Measurements from ENCODE around the gene KRTAP21-2. TPM values are rescaled to one million over a fixed set of nuclear protein-coding genes. Genes with fewer than 3 reads are reported as not detected.

The KRTAP21-2 gene
- total RNA-seq, 1 experiment from 2014 or later: not detected

DNA sequence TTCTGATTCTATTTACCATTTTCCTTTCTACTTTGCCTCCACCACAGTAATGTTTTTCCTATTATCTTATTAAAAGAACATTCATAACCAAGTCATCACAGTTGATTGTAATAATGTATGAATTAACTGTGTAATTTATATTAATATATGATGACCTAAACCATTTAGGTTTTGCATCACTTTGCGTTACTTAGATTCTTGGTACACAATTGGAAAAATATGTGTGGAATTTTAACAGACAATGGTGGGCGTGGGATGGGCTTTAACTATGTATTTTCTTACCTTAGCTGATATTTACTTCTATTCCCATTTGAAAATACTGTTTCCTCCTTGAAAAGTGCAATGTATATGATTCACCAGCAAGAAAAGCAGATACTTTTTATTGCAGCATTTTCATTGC, 32.1 kb downstream of the KRTAP21-2 start:
- no TSS peak for BruUV-seq (replicated peaks)
- no peaks in the 10 kb centered on the region for H4K20me1 ChIP-seq (ENCODE audit: insufficient read depth)
- H3K79me2 ChIP-seq (ENCODE audit: insufficient read depth, low read length): no peaks in the 10 kb centered on the region
- ATAC-seq (no peak), DNase-seq (ENCODE audit: low read depth, low spot score) (no peak)
- ChIA-PET CTCF (no interaction called here), RAD21 (ENCODE audit: low non-redundant PET in 1 of 2, low total read pairs in 2 of 2, uncharacterized antibody in 2 of 2, unreplicated experiment in 2 of 2) (no interaction called here), POLR2A (no interaction called here)
- no peaks in the 10 kb centered on the region for H3K36me3 ChIP-seq (ENCODE audit: control insufficient read depth in 1 of 2, insufficient read depth in 2 of 2, low read length in 2 of 2)
- peaks cover 0 to 8% of the 10 kb centered on the region in 2 experiments; a peak in 2 of 4 replicates for H3K9me3 ChIP-seq (ENCODE audit: control insufficient read depth in 1 of 2, insufficient read depth in 1 of 2, low read depth in 1 of 2, low read length in 2 of 2)
- TF ChIP-seq CBX3 (IDR thresholded peaks at IDR 0.05; ENCODE audit: low read depth) (no peak), POLR2AphosphoS5 (IDR thresholded peaks at IDR 0.05; ENCODE audit: low read depth, low read length) (no peak), ZFX (IDR thresholded peaks at IDR 0.05) (no peak), CEBPB (IDR thresholded peaks at IDR 0.05; ENCODE audit: low read depth) (no peak), JUND (IDR thresholded peaks at IDR 0.05) (no peak), EGR1 (IDR thresholded peaks at IDR 0.05; ENCODE audit: low read depth) (no peak), ZNF274 (IDR thresholded peaks at IDR 0.05; ENCODE audit: low read depth, low read length) (no peak), YY1 (IDR thresholded peaks at IDR 0.05; ENCODE audit: extremely low read depth, insufficient replicate concordance, low read depth, low read length) (no peak), SIN3A (IDR thresholded peaks at IDR 0.05; ENCODE audit: low read depth) (no peak), SP1 (IDR thresholded peaks at IDR 0.05; ENCODE audit: low read depth) (no peak)
- TF ChIP-seq, protein P1, sequence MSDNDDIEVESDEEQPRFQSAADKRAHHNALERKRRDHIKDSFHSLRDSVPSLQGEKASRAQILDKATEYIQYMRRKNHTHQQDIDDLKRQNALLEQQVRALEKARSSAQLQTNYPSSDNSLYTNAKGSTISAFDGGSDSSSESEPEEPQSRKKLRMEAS (IDR thresholded peaks at IDR 0.05): no peak
- H3K27ac ChIP-seq (ENCODE audit: low read depth, low read length): no peak overlapping the region
- H3K27me3 ChIP-seq (ENCODE audit: insufficient read depth, low read length): no peaks in the 10 kb centered on the region
- no peaks in the 10 kb centered on the region for H3K9me2 ChIP-seq (ENCODE audit: insufficient read depth)
- no peaks in the 10 kb centered on the region for H3K4me1 ChIP-seq (ENCODE audit: control insufficient read depth in 1 of 2, insufficient read depth in 2 of 2, low read length in 2 of 2)
- intact Hi-C loops (cut with micrococcal nuclease): no loop called here
- H3K9ac ChIP-seq (ENCODE audit: low read length): no peak overlapping the region
- no peak overlapping the region for H2AFZ ChIP-seq (ENCODE audit: low read depth, low read length, poor library complexity, severe bottlenecking)
- H3K4me3 ChIP-seq (replicated peaks in 1 of 2; ENCODE audit: low read depth in 1 of 2, low read length in 2 of 2): no peak overlapping the region
- H3K4me2 ChIP-seq (ENCODE audit: low read length): no peak overlapping the region

DNA sequence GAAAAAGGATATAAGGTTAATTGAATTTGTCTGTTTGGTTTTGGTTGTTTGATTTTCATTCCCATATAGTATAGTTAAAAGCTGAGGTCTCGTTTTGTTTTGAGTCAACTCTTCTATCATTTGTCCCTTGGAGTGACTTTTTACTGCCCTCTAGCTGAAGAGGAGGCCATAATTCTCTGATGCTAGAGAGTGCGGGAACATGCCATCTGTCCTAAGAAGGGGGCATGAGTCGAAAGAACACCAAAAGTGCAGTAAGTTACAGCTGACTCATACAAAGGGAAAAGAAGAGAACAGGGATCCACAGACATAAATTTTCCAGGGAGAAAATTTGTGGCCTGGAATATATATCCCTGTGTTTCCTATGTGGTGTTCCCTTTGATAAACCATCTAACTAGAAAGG, 32.6 kb downstream of the KRTAP21-2 start:
- peaks cover 0 to 8% of the 10 kb centered on the region in 2 experiments; a peak in 2 of 4 replicates for H3K9me3 ChIP-seq (ENCODE audit: control insufficient read depth in 1 of 2, insufficient read depth in 1 of 2, low read depth in 1 of 2, low read length in 2 of 2)
- CTCF ChIA-PET: no interaction called here
- H3K4me1 ChIP-seq (ENCODE audit: control insufficient read depth in 1 of 2, insufficient read depth in 2 of 2, low read length in 2 of 2): no peaks in the 10 kb centered on the region
- no peak overlapping the region for H3K4me2 ChIP-seq (ENCODE audit: low read length)
- no peaks in the 10 kb centered on the region for H3K27me3 ChIP-seq (ENCODE audit: insufficient read depth, low read length)
- RAD21 ChIA-PET (ENCODE audit: low non-redundant PET in 1 of 2, low total read pairs in 2 of 2, uncharacterized antibody in 2 of 2, unreplicated experiment in 2 of 2): no interaction called here
- no peaks in the 10 kb centered on the region for H3K36me3 ChIP-seq (ENCODE audit: control insufficient read depth in 1 of 2, insufficient read depth in 2 of 2, low read length in 2 of 2)
- H2AFZ ChIP-seq (ENCODE audit: low read depth, low read length, poor library complexity, severe bottlenecking): no peak overlapping the region
- POLR2A ChIA-PET: no interaction called here
- H3K79me2 ChIP-seq (ENCODE audit: insufficient read depth, low read length): no peaks in the 10 kb centered on the region
- intact Hi-C loops (cut with micrococcal nuclease): no loop called here
- no peak for ATAC-seq
- H3K9ac ChIP-seq (ENCODE audit: low read length): no peak overlapping the region
- BruUV-seq (replicated peaks): no TSS peak
- H3K4me3 ChIP-seq (replicated peaks in 1 of 2; ENCODE audit: low read depth in 1 of 2, low read length in 2 of 2): no peak overlapping the region
- H3K9me2 ChIP-seq (ENCODE audit: insufficient read depth): no peaks in the 10 kb centered on the region
- H4K20me1 ChIP-seq (ENCODE audit: insufficient read depth): no peaks in the 10 kb centered on the region
- no peak overlapping the region for H3K27ac ChIP-seq (ENCODE audit: low read depth, low read length)
- no peak for DNase-seq (ENCODE audit: low read depth, low spot score)
- TF ChIP-seq, protein P2, sequence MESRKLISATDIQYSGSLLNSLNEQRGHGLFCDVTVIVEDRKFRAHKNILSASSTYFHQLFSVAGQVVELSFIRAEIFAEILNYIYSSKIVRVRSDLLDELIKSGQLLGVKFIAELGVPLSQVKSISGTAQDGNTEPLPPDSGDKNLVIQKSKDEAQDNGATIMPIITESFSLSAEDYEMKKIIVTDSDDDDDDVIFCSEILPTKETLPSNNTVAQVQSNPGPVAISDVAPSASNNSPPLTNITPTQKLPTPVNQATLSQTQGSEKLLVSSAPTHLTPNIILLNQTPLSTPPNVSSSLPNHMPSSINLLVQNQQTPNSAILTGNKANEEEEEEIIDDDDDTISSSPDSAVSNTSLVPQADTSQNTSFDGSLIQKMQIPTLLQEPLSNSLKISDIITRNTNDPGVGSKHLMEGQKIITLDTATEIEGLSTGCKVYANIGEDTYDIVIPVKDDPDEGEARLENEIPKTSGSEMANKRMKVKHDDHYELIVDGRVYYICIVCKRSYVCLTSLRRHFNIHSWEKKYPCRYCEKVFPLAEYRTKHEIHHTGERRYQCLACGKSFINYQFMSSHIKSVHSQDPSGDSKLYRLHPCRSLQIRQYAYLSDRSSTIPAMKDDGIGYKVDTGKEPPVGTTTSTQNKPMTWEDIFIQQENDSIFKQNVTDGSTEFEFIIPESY (IDR thresholded peaks at IDR 0.05; ENCODE audit: extremely low read depth, insufficient replicate concordance, low read length): no peak
- TF ChIP-seq, protein P1 (IDR thresholded peaks at IDR 0.05): no peak
- TF ChIP-seq, protein P3, sequence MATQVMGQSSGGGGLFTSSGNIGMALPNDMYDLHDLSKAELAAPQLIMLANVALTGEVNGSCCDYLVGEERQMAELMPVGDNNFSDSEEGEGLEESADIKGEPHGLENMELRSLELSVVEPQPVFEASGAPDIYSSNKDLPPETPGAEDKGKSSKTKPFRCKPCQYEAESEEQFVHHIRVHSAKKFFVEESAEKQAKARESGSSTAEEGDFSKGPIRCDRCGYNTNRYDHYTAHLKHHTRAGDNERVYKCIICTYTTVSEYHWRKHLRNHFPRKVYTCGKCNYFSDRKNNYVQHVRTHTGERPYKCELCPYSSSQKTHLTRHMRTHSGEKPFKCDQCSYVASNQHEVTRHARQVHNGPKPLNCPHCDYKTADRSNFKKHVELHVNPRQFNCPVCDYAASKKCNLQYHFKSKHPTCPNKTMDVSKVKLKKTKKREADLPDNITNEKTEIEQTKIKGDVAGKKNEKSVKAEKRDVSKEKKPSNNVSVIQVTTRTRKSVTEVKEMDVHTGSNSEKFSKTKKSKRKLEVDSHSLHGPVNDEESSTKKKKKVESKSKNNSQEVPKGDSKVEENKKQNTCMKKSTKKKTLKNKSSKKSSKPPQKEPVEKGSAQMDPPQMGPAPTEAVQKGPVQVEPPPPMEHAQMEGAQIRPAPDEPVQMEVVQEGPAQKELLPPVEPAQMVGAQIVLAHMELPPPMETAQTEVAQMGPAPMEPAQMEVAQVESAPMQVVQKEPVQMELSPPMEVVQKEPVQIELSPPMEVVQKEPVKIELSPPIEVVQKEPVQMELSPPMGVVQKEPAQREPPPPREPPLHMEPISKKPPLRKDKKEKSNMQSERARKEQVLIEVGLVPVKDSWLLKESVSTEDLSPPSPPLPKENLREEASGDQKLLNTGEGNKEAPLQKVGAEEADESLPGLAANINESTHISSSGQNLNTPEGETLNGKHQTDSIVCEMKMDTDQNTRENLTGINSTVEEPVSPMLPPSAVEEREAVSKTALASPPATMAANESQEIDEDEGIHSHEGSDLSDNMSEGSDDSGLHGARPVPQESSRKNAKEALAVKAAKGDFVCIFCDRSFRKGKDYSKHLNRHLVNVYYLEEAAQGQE (IDR thresholded peaks at IDR 0.05; ENCODE audit: low read depth): no peak
- TF ChIP-seq POLR2A (IDR thresholded peaks at IDR 0.05; ENCODE audit: borderline replicate concordance, extremely low read depth, insufficient read depth, insufficient read length): no peak
- no peak for TF ChIP-seq SIN3A (IDR thresholded peaks at IDR 0.05; ENCODE audit: low read depth)
- TF ChIP-seq FOSL1 (IDR thresholded peaks at IDR 0.05; ENCODE audit: low read depth): no peak
- no peak for TF ChIP-seq EZH2phosphoT487 (IDR thresholded peaks at IDR 0.05; ENCODE audit: borderline replicate concordance)
- no peak for TF ChIP-seq SP1 (IDR thresholded peaks at IDR 0.05; ENCODE audit: low read depth)
- no peak for TF ChIP-seq JUND (IDR thresholded peaks at IDR 0.05)
- no peak for TF ChIP-seq TCF7L2 (IDR thresholded peaks at IDR 0.05; ENCODE audit: borderline replicate concordance, extremely low read depth, insufficient read depth, insufficient read length)

All from HCT116 (cell line).